ENCODE measurements around the gene BMPR1B.

The BMPR1B gene

DNA sequence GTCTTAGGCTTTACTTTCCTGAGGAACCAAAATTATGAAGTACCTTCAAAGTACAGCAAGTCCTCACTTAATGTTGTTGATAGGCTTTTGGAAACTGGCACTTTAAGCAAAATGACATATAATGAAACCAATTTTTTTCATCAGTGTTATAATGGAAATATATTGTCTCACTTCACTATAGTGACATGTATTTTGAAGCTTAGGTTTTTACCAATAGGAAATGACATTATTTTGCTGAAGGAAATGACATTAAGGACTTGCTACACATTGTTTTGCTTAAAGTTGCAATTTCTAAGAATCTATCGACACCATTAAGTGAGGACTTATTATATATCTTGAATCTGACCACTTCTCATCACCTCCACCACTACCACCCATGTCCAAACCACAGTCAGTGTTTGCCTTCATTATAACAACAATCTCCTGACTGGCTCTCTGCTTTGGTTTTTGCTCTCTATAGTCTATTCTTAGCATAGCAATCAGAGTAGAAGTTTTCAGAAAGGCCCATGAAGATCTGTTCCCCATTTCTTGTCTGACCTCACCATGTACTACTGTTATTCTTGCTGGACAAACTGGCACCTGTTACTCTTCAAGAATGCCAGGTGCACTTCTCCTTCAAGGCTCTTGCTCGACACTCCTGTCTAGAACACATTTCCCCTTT lies 311.2 kb downstream of the BMPR1B start:
- no peaks in the 10 kb centered on the region for H3K27me3 ChIP-seq (ENCODE audit: insufficient read depth, poor library complexity, severe bottlenecking)
- DNase-seq (ENCODE audit: low spot score) (no peak), ATAC-seq (ENCODE audit: low read depth) (no peak)
- H3K4me3 ChIP-seq (ENCODE audit: severe bottlenecking): no peak overlapping the region
- no peaks in the 10 kb centered on the region for H3K9me3 ChIP-seq (ENCODE audit: severe bottlenecking)
- TF ChIP-seq, protein P1, sequence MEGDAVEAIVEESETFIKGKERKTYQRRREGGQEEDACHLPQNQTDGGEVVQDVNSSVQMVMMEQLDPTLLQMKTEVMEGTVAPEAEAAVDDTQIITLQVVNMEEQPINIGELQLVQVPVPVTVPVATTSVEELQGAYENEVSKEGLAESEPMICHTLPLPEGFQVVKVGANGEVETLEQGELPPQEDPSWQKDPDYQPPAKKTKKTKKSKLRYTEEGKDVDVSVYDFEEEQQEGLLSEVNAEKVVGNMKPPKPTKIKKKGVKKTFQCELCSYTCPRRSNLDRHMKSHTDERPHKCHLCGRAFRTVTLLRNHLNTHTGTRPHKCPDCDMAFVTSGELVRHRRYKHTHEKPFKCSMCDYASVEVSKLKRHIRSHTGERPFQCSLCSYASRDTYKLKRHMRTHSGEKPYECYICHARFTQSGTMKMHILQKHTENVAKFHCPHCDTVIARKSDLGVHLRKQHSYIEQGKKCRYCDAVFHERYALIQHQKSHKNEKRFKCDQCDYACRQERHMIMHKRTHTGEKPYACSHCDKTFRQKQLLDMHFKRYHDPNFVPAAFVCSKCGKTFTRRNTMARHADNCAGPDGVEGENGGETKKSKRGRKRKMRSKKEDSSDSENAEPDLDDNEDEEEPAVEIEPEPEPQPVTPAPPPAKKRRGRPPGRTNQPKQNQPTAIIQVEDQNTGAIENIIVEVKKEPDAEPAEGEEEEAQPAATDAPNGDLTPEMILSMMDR (IDR thresholded peaks at IDR 0.05; ENCODE audit: poor library complexity, severe bottlenecking): no peak
- H3K27ac ChIP-seq (ENCODE audit: poor library complexity, severe bottlenecking): no peak overlapping the region
- no peaks in the 10 kb centered on the region for H3K36me3 ChIP-seq (ENCODE audit: low read depth)
- peaks cover 9% of the 10 kb centered on the region for H3K4me1 ChIP-seq (ENCODE audit: insufficient read depth, poor library complexity, severe bottlenecking)

DNA sequence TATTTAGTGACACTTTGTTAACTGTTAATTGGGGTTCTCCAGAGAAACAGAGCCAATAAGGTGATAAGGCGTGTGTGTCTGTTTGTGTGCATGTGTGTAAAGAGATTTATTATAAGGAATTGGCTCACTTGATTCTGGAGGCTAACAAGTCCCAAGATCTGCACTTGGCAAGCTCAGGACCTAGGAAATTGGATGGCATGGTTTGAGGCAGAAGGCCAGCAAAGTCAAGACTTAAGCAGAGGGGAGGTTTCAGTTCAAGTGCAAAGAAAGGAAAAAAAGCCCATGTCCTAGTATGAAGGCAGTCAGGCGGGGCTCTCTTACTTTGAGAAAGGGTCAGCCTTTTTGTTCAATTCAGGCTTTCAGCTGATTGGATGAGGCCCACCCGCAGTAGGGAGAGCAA lies 314.1 kb downstream of the BMPR1B start:
- no peak overlapping the region for H3K27ac ChIP-seq (ENCODE audit: poor library complexity, severe bottlenecking)
- ATAC-seq (ENCODE audit: low read depth) (no peak), DNase-seq (ENCODE audit: low spot score) (no peak)
- no peaks in the 10 kb centered on the region for H3K9me3 ChIP-seq (ENCODE audit: severe bottlenecking)
- H3K36me3 ChIP-seq (ENCODE audit: low read depth): no peaks in the 10 kb centered on the region
- H3K4me3 ChIP-seq (ENCODE audit: severe bottlenecking): no peak overlapping the region
- no peaks in the 10 kb centered on the region for H3K27me3 ChIP-seq (ENCODE audit: insufficient read depth, poor library complexity, severe bottlenecking)
- TF ChIP-seq, protein P1 (IDR thresholded peaks at IDR 0.05; ENCODE audit: poor library complexity, severe bottlenecking): no peak
- no peaks in the 10 kb centered on the region for H3K4me1 ChIP-seq (ENCODE audit: insufficient read depth, poor library complexity, severe bottlenecking)

DNA sequence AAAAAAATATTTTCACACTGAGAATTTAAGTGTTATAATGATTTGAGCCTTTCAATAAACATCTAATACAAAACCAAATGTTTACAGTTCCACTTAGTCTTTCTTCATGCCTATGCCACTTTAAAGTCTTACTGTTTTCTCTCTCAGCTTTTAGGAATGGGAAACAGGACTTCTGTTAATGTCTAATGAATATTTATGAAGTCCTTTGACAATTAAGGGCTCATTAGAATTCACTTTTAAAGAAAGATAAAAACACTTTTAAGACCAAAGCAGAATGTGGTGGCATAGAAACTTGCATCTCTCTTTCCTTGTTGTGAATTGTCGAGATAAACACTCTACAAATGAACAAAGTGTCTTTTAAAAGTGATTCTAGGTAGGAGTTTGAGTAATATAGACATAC lies 315.9 kb downstream of the BMPR1B start:
- H3K36me3 ChIP-seq (ENCODE audit: low read depth): no peaks in the 10 kb centered on the region
- ATAC-seq (ENCODE audit: low read depth) (no peak), DNase-seq (ENCODE audit: low spot score) (no peak)
- no peaks in the 10 kb centered on the region for H3K4me1 ChIP-seq (ENCODE audit: insufficient read depth, poor library complexity, severe bottlenecking)
- no peaks in the 10 kb centered on the region for H3K27me3 ChIP-seq (ENCODE audit: insufficient read depth, poor library complexity, severe bottlenecking)
- no peak overlapping the region for H3K27ac ChIP-seq (ENCODE audit: poor library complexity, severe bottlenecking)
- TF ChIP-seq, protein P1 (IDR thresholded peaks at IDR 0.05; ENCODE audit: poor library complexity, severe bottlenecking): no peak
- H3K4me3 ChIP-seq (ENCODE audit: severe bottlenecking): no peak overlapping the region
- no peaks in the 10 kb centered on the region for H3K9me3 ChIP-seq (ENCODE audit: severe bottlenecking)

DNA sequence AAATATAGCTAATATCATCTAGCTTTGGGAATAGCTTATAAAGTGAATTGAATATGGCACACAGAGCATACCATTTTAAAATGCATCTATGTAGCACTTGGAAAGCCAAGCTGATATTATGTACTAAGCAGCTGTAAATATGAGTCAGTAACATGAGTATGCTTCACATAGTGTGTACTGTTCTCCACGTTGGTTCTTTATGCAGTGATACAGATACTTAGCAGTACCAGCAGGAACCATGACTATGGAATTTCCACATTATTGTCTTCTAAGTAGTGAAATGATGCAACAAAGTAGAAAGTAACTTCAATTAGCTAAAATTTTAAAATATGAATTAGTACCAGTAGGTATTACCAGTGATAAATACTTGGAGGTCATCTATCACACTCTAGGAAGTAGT lies 320.1 kb downstream of the BMPR1B start:
- no peak for DNase-seq (ENCODE audit: low spot score)
- Histone ChIP-seq H3K27ac (ENCODE audit: poor library complexity, severe bottlenecking) (no peak overlapping the region), H3K27me3 (ENCODE audit: insufficient read depth, poor library complexity, severe bottlenecking) (no peaks in the 10 kb centered on the region), H3K36me3 (ENCODE audit: low read depth) (no peaks in the 10 kb centered on the region), H3K9me3 (ENCODE audit: severe bottlenecking) (no peaks in the 10 kb centered on the region), H3K4me1 (ENCODE audit: insufficient read depth, poor library complexity, severe bottlenecking) (no peaks in the 10 kb centered on the region), H3K4me3 (ENCODE audit: severe bottlenecking) (no peak overlapping the region)
- TF ChIP-seq, protein P1 (IDR thresholded peaks at IDR 0.05; ENCODE audit: poor library complexity, severe bottlenecking): no peak
- peak; percentile 64; the same call in 2 of the 3 replicates for ATAC-seq (ENCODE audit: low read depth)

DNA sequence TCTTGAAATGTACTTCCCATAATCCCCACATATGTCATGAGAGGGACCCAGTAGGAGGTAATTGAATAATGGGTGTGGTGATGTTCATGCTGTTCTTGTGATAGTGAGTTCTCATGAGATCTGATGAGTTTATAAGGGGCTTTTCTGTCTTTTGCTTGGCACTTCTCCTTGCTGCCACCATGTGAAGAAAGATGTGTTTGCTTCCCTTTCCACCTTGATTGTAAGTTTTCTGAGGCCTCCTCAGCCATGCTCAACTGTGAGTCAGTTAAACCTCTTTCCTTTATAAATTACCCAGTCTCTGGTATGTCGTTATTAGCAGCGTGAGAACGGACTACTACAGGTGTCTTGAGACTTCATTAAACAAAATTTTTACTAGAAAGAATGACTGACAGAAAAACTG lies 323.2 kb downstream of the BMPR1B start:
- no peaks in the 10 kb centered on the region for H3K36me3 ChIP-seq (ENCODE audit: low read depth)
- H3K4me1 ChIP-seq (ENCODE audit: insufficient read depth, poor library complexity, severe bottlenecking): peaks cover 15% of the 10 kb centered on the region
- TF ChIP-seq, protein P1 (IDR thresholded peaks at IDR 0.05; ENCODE audit: poor library complexity, severe bottlenecking): no peak
- ATAC-seq (ENCODE audit: low read depth): no peak
- no peak overlapping the region for H3K27ac ChIP-seq (ENCODE audit: poor library complexity, severe bottlenecking)
- no peaks in the 10 kb centered on the region for H3K27me3 ChIP-seq (ENCODE audit: insufficient read depth, poor library complexity, severe bottlenecking)
- H3K9me3 ChIP-seq (ENCODE audit: severe bottlenecking): no peaks in the 10 kb centered on the region
- no peak for DNase-seq (ENCODE audit: low spot score)
- no peak overlapping the region for H3K4me3 ChIP-seq (ENCODE audit: severe bottlenecking)
